NAMALWA (cell line): ENCODE data around the gene ICAM2.
"Not testable (repeated sequence)": the region's sequence is repeated elsewhere in the genome, so short reads cannot be mapped to it uniquely, and the experiment has no call there.

Experiments used
- DNase-seq: peaks from one replicate; pipeline ENCODE4 v3.0.0-alpha.2; 2015; ENCODE audit warnings: low spot score

The ICAM2 gene

DNA sequence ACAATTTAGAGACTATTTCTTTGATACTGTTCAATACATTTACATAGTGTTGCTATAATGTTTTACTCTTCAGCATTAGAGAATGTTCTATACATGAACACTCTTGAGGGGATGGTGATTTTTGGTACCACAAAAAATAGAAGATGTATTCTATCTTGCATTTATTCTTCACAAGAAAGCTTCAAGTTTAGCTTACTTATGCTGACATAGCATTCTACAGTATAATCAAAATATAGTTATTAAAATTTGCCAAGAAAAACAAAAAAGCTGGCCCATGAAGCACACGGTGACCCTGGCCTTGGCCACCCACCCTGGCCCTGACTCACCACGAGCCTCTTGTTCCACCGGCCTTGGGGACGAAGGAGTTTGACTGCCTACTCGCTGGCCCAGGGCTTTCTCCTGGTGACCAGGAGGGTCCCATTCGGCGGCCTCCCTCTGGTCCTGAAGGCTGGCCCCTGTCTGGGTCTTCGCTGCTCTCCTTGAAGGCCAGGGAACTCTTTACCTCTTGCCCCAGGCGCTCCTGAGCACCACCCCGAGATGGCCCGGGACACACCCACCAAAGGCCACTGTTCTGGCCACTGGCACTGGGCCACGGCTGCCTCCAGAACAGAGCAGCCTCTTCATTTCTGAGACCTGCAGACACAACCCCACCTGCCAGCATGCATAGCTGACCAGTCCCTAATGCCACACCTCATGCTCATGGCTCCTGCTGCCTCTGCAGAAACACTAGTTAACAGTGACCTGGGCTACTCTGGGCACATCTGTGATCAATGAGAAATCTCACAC, 22.5 kb upstream of the ICAM2 start:
- DNase-seq, result no peak

- no peak for DNase-seq
Measured at GRCh38 chr17:64041912-64042311, 21.5 kb upstream of the ICAM2 start.

GRCh38 chr17:64040206-64040605, 19.8 kb upstream of the ICAM2 start:
- DNase-seq, result no peak

- DNase-seq, result no peak
Measured at GRCh38 chr17:64039106-64039400, 18.6 kb upstream of the ICAM2 start.

DNA sequence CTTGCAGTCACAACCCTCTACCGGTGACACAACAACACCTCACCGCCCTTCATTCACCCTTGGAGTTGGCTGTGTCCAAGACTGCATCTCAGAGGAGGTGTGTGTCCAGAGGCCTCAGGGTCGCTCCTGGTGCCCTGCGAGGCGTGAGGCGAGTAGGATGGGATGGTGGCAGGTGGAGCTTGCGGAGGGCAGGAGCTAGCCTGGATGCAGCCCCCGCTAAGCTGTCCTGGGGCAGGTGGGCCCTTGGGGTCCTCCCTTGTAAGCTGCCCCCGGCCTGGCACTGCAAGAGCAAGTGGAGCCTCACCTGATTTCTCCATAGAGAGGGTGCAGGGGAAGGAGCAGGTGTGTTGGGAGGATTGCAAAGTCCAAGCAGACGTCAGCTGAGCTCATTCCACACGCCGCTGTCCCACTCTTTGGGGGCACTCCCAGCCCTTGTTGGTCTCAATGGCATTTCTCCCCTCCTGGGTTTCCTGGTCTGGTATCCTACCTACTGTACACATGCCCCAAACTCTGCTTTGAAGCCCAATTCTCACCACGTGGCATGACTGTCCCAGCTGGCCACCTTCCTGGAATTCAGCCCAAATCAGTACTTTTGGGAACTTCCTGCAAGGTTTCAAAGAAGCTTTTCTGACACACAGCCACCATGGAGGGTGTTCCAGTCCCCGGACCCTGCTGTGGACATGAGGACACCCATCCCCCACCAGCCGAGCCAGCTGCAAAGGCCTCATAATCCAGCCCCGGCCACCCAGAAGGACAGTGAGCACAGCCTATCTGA, 18.1 kb upstream of the ICAM2 start:
- DNase-seq, result no peak

GRCh38 chr17:64037802-64038201, 17.4 kb upstream of the ICAM2 start:
- no peak for DNase-seq

DNA sequence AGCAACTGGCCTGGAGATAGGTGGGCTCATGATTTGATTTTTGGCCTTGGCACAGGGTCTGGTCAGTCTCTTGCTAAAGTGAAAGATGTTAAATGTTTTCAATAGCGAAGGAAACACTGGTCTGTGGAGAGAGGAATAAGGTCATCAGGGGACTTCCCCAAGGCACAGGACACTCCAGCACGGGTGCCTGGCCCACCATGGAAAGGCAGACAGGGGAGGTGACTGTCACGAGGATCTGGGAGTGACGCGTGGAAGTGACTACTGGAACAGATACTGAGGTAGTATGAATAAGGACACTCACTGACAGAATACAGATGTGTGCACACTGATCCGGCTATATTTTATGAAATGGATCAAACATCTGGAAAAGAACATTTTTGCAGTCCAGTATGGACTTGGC, 16.7 kb upstream of the ICAM2 start:
- DNase-seq, result no peak

DNA sequence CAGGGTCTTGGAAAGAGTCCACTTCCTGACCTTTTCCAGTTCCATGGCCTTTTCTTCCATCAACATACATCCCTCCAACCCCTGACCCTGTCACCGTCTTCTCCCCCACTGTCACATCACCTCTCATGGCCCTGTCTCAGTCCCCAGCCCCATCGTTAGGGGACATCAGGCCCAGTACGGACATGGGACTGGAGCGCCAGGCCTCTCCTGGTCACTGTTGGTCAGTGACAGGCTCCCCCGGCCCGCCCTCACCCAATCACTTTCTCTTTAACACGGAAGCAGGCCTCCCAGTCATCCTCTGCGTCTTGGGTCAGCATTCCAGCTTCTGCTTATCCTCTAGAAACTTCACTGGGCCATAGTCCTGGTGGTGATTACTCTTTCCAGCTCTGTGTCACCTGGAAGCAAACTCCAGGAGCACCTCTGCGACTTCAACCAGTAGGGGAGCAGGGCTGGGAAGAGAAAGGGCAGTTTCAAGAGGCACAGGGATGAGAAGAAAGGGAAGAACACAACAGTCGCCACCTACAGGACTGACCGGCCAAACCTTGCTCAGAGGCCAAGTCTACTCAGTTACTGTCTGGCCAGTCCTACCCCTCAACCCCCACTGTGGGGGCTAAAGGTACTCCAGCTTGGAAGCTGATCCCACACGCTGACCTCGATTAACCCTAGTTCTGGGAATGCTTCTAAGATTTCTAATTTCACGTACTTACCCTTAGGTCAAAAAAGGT, 15.9 kb upstream of the ICAM2 start:
- DNase-seq, result no peak

GRCh38 chr17:64032081-64032480, 11.6 kb upstream of the ICAM2 start:
- DNase-seq, result no peak

GRCh38 chr17:64028874-64029464, 8.5 kb upstream of the ICAM2 start:
- DNase-seq, result peak; percentile 88

- DNase-seq, result peak; percentile 95
Measured at GRCh38 chr17:64025732-64026294, 5.4 kb upstream of the ICAM2 start.

DNA sequence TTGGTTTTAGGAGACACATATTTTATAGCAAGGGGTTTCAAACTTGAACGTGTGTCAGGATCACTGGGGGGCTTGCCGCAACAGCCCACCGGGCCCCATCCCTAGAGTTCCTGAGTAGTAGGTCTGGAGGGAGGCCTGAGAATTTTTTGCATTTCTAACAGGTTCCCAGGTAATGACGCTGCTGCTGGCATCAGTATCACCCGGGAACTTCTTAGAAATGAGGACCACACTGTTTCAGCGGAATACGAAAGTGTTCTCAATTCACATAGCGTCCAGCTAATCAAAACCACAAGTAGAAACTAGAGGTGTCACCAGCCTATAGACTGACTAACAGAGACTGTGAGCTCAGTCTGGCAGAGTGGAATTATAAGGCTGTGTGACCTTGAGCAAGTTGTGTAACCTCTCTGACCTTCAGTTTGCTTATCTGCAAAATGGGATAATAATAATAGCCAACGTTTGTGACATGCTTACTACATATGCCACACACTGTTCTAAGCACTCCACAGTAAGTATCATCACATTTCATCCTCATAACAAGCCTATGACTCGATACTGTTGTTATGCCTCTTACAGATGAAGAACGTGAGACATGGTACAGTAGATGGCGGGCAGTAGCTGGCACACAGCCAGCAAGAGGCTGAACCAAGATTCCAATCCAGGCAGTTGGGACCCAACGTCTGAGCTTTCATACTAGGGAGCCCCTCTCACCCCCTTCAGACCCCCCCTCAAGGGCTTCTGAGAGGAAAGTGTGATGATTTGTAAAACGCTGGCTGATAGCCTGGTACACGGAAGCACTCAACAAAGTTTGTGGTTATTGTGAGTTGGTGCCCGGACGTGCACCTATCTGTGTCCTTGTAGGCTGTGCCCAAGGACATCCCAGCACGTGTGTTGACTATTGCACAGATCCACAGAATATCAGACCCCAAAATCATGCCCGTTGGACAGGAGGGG, 4.6 kb upstream of the ICAM2 start:
- DNase-seq, result no peak

- DNase-seq, result no peak
Measured at GRCh38 chr17:64024215-64024654, 3.8 kb upstream of the ICAM2 start.

DNA sequence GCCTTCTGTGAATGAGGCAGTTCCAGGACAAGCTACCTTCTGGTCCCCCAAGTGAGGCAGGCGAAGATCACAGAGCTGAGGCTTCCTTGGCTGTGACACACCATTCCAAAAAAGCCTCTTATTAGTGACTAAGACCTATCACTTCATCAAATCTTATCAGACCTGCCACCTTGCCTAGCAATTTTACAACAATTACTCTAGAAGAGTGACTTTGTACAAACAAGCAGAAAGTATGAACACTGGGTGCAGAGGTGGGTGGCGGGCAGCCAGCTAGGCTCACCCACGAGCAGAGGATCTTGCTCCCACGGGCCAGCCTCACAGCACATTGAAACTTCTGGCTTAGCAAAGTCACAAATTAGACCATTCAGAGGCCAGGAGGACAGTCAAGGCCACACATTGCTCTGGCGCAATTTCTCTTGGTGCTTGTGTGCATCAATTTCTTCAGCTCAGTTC, 2.2 kb upstream of the ICAM2 start:
- no peak for DNase-seq

DNA sequence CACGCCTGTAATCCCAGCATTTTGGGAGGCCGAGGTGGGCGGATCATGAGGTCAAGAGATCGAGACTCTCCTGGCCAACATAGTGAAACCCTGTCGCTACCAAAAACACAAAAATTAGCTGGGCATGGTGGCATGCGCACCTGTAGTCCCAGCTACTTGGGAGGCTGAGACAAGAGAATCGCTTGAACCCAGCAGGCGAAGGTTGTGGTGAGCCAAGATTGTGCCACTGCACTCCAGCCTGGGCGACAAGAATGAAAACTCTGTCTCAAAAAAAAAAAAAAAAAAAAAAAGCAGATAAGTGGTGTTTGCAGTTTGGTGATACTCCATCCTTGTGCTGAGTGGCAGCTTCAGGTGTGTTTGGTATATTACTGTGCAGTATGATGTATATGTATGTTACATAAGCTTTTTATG, 877 bp downstream of the ICAM2 start:
- DNase-seq, result not testable (repeated sequence)

GRCh38 chr17:64017381-64017980, 3.0 kb downstream of the ICAM2 start:
- peak; percentile 54 for DNase-seq

DNA sequence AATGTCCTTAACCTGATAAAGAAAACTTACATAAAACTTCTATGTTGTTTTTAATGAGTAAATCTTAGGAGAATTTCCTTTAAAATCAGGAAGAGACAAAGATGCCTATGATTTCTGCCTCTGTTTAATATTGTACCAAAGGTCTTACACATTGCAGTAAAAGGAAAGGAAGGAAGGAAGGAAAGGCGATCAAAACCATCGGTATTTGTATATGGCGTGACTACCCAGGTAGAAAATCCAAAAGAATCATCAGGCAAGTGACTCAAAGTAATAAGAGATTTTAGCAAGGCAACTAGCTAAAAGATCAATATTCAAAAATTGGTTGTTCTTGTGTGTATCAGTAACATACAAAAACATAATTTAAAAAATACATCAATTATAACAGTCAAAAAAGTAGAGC, 3.5 kb downstream of the ICAM2 start:
- no peak for DNase-seq

DNA sequence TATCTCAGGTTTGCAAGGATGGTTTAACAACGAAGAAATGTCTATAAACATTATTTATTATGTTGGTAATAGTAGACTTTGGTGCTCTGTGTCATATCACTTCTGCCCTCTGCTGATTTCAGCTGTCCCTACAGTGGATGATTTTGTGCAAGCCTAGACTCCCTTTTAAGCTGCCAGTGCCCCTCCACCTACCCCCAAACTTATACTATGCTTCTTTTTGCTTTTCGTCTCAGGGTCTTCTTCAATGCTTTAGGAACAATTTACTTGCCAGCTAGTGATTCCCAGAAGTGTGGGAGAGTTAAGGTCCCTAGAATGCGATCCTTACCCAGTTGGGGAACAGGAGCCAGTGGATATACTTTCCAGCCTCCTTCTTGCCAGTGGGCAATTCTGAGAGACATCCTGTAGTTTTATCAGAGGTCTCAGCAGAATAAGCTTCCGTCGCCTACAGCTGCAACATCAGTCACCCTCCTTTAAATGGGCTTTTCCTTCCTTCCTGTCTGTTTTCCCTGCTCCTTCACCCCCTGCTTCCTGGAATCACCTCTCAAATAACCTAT, 4.1 kb downstream of the ICAM2 start:
- DNase-seq, result peak; percentile 69

DNA sequence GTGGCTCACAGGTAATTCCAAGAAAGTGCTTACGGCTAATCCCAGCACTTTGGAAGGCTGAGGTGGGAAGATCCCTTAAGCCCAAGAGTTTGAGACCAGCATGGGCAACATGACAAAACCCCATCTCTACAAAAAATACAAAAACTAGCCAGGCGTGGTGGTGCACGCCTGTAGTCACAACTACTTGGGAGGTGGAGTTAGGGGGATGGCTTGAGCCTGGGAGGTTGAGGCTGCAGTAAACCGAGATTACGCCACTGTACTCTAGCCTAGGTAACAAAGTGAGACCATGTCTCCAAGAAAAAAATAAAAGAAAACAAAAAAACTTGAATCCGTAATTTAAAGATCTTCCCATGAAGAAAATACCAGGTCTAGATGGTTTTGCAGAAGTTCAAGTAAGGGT, 5.0 kb downstream of the ICAM2 start:
- no peak for DNase-seq
